ENCODE measurements around the gene UPK1A.

Gene UPK1A

DNA sequence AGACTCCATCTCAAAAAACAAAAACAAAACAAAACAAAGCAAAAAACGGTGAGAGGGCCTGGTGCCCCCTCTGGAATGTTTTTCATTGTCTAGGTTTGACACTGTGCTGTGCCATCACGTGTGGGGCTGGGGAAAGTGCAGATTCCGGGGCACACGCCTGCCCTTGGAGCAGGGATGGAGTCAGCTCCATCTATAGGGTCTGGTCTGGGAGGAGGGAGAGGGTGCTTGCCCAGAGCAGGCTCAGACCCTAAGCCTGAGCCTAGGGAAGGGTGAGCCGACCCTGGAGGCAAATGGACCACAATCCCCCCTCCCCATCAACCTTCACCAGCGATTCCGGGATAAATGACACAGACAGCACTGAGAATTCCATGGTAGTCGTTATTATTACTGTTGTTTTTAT, 27.1 kb downstream of the UPK1A start:
- no peak for DNase-seq (ENCODE audit: low read depth)

DNA sequence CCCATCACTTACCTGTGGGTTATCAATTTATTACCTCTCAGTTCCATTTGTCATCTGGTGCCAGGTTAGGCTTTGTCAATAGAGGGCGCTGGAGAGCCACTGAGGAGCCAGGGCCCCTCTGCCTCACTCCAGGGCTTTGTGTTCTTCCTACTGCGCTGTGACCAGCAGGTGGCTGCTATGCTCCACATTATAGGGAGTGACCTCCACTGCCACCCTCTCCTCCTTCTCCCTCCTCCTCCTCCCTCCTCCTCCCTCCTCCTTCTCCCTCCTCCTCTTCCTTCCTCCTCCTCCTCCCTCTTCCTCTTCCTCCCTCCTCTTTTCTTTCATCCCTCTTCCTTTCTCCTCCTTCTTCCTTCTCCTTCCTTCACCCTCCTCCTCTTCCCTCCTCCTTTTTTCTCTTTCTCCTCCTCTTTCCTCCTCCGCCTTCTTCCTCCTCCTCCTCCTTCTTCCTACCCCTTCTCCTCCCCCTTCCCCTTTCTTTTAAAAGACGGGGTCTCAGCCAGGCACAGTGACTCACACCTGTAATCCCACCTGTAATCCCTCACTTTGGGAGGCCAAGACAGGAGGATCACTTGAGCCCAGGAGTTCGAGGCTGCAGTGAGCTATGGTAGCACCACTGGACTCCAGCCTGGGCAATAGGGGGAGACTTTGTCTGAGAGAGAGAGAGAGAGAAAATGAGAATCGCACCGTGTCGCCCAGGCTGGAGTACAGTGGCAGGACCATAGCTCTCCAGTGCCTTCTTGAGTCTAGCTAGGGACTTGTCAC, 27.7 kb downstream of the UPK1A start:
- peak; percentile 72 for DNase-seq (ENCODE audit: low read depth)

DNA sequence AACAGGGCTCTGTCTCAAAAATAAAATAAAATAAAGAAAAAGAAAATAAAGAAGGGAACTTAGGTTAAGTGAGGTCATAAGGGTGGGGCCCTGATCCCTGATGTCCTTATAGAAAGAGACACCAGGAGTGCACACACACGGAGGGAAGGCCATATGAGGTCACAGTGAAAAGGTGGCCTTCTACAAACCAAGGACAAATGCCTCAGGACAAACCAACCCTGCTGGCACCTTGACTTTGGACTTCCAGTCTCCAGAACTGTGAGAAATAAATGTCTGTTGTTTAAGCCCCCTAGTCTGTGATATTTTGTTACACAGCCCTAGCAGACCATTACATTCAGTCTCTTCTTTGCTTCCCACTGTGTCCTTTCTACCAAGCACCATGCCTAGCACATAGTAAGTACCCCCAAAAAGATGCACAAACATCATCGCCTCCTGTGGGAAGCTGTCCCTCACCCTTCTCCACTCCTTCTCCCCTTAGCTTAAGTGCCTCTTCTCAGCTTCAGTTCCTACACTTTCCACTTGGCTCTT, 29.6 kb downstream of the UPK1A start:
- no peak for DNase-seq (ENCODE audit: low read depth)

DNA sequence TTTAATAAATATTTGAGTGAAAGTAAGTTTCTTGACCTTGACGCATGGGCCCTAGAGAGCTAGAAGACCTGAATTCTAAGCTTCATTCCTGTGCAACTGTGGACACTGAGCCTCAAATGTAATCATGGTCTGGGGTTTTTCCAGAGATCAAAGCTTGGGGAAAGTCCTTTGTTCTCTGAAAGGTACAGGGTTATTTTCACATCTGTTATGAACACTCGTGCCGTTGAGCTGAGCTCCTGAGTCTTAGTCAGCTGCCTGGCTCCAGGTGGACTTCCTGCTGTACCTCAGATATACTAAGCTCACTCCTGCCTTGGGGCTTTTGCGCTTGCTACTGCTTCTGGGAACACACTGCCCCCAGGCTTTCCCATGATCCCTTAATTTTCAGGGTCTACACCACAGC, 30.5 kb downstream of the UPK1A start:
- DNase-seq (ENCODE audit: low read depth) = no peak

DNA sequence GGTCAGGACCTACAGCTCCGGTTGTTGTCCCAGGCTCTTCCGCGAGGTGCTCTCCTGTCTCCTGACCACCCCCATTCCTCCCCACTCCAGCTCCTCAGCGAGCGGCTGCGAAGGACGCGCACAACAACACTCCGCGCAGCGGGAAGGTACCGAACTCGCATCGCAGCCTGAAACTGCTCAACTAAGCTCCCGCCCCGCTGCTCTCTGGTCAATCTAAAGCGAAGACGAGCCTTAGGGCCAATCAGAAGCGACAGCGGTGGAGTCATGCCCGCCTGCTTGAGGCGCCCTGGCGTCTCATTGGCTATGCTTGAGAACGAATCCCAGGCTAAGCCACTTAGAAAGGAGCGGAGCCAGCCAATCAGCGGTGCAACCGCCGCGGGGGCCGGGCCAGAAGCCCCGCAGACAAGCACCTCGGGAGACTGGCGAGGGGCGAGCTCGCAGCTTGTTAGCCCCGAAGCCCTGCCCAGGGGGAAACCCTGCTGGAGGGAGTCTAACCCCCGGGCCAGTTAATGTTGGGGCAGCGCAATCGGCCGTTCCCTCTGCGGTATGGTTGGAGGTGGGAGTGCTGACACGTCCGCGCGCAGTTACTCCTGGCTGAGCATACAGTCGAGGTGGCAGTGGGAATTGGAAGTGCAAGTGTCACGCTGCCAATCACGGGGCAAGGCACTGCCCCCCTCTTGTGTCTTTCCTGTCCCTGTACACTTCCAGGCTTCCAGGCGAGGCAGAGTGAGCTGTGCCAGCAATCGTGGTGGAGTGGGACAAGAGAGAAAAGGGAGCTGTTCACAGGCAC, 36.1 kb downstream of the UPK1A start:
- peak; percentile 92 for DNase-seq (ENCODE audit: low read depth)

DNA sequence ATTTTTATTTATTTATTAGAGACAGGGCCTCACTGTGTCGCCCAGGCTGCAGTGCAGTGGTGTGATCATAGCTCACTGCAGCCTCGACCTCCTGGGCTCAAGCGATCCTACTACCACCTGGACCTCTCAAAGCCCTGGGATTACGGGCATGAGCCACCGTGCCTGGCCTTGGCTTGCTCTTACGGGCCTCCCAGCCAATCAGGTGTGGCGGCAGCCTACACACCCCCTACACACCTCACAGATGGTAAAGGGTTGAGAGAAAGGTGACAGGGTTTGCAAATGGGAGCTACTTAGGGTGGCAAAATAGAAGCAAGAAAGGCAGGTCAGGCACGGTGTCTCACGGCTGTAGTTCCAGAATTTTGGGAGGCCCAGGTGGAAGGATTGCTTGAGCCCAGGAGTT, 37.0 kb downstream of the UPK1A start:
- DNase-seq (ENCODE audit: low read depth) = no peak

DNA sequence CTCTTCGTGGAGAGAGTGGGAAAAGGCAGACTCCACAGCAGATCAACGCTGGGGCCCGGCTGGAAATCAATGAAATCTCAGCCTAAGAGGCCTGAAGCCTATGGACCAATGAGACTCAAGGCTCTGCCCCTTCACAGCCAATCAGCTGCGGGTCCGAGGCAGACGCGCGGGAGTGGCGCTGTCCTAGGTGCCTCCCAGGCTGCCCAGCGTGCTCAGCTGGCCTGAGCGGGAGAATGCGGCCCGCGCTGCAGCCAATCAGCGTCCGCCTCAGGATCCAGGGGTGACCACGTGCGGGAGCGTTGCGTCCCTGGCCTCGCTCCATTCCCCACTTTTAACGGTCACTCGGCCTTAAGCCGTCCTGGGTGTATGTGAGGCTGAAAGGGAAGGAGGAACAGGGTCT, 37.9 kb downstream of the UPK1A start, which contains the start of gene ZBTB32:
Gene ZBTB32 (plus strand): TSS at position 341 of the 400 bp plus-strand sequence. CDS start 10,069 bp downstream, outside the sequence.
- DNase-seq (ENCODE audit: low read depth) = no peak

DNA sequence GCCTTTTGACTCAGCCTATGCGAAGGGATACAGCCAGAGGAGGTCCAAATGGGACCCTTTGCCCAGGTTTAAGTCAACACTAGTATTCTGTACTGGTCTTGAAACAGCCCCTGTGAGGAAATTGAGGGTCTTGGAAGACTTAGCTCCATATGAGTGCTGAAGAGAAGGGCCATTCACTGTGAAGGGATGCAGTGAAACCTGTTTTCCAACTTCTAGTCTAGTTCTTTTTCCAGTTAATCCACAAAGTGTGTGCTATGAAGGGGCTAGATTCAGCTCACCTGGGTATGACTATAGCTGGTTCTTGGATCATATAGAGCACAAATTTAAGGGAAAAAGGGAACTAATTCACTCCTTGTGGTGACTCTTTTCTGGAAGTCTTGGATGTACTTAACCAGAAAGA, 42.1 kb downstream of the UPK1A start:
- DNase-seq (ENCODE audit: low read depth) = no peak

DNA sequence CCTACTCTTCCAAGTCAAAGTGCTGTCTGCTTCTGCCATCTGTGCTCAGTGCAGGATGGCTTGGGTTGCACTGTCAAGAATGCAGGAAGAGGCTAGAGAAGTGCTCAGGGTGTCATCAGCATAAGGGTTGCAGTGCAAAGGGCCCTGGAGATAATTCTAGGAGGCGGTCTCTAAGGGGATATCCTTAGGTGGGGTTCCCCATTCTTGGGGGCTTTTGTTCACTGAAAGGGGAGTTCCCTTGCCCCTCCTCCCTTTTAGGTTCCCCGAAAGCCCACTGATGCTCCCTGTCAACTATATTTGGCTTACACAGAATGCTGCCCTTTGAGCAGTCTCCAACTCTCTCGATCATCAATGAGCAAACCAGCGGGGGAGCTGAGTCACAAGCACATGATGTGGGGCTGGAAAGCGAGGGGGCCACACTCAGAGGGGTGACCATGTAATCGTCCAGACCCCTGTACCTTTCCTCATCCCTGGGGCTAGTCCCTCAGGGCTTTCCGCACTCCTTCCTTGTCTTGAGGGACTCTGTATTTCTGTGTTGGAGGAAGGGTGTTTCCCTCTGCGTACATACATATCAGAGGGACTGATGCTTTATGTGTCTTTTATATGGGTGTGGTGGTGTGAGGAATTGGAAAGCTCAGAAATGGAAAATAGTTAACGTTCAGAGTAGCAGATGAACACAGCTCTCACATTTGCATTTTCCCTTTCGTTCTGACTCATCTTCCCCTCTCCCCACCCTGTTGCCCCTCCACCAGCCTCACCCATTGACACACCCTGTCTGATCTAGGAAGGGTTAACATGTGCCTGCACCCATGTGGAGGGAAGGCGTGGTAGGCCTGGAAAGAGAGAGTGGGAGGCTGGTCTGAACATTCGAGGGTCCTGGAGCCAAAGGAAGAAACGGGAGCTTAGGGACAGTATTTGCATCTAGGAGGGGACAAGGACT, 44.7 kb downstream of the UPK1A start:
- no peak for DNase-seq (ENCODE audit: low read depth)

DNA sequence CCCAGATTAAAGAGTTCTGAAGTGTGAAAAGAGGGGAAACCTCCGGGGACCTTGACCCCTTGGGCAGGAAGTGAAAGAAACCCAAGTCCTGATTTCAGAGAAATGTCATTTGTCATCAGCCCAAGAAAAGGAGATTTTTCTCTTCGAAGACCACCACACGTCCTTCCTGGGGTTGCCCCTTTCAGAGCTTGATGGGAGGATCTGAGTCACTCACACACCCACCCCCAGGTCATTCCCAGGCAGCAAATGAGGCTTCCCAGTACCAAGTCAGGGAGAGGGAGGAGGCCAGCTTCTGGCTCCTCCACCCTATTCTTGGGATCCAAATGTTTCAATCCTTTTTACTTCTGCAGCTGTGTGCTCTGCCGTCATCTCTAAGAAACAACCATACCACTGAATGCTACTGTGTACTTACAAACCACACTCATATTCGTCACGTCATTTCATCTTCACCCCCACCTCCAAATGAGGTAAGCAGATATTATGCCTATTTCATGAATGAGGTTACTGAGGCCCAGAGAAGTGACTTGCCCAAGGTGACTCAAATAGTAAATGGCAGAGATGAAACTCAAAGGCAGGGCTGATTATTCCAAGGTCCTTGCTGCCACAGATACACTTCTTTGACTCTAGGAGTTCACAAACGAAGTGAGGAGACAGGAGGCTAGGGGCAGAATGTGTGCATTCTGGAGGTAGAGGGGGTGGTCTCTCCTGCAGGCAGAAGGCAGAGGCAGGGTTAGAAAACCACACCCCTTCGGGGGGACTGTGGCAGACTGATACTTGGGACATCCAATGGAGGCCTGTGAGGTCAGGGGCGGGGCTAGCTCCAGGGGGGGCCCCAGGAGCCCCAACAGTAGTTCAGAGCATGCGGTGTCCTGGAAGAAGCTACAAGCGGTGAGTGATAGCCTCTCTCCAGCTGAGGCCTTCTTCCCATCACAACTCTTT, 46.5 kb downstream of the UPK1A start:
- DNase-seq (ENCODE audit: low read depth) = no peak

DNA sequence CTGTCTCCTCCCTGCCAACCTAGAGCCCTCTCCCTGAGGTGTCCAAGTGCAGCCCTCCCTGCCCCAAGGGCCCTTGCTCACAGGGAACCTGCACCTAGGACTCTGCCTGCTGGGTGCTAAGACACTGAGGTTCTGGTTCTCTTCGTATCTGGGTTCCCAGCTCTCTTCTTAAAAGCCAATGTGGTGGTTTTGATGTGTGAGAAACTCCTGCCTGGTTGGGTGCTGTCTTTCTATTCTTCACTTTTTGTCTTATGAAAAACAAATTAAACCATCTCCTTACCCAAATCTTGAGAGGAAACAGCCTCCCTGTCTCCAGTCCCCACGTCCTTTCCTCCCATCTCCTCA, 47.2 kb downstream of the UPK1A start:
- no peak for DNase-seq (ENCODE audit: low read depth)

DNA sequence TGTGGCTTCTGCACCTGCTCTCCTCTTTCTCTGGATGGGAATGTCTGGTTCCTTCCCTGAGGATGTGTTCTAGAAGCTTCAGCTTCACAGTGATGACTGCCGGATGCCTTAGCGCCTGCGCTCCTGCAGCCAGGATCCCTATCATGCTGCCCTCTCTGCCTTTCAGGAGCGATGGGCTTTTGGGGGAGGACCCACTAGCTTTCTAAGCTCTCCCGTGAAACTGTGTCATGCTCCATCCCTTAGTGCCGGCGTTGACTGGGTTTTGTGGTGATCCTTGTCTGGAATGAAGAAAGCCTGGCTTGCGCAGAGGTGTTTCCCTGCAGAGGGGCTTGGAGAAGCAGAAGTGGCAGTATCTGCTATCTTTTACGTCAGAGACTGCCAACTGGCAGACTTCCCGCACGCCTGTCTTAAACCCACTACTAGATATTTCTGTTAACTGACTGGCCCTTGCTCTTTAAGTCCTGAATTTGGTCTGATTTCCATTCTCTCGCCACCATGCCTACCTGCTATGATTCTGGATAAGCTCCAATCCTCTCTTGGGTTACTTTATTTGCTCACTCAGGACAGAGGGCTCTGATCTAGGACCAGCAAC, 47.7 kb downstream of the UPK1A start:
- no peak for DNase-seq (ENCODE audit: low read depth)

DNA sequence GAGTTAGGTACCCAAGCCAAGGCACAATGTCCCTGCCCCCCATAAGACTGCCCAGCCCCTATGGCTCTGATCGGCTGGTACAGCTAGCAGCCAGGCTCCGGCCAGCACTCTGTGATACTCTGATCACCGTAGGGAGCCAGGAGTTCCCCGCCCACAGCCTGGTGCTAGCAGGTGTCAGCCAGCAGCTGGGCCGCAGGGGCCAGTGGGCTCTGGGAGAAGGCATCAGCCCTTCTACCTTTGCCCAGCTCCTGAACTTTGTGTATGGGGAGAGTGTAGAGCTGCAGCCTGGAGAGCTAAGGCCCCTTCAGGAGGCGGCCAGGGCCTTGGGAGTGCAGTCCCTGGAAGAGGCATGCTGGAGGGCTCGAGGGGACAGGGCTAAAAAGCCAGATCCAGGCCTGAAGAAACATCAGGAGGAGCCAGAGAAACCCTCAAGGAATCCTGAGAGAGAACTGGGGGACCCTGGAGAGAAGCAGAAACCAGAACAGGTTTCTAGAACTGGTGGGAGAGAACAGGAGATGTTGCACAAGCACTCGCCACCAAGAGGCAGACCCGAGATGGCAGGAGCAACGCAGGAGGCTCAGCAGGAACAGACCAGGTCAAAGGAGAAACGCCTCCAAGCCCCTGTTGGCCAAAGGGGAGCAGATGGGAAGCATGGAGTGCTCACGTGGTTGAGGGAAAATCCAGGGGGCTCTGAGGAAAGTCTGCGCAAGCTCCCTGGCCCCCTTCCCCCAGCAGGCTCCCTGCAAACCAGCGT, 48.5 kb downstream of the UPK1A start:
- no peak for DNase-seq (ENCODE audit: low read depth)

DNA sequence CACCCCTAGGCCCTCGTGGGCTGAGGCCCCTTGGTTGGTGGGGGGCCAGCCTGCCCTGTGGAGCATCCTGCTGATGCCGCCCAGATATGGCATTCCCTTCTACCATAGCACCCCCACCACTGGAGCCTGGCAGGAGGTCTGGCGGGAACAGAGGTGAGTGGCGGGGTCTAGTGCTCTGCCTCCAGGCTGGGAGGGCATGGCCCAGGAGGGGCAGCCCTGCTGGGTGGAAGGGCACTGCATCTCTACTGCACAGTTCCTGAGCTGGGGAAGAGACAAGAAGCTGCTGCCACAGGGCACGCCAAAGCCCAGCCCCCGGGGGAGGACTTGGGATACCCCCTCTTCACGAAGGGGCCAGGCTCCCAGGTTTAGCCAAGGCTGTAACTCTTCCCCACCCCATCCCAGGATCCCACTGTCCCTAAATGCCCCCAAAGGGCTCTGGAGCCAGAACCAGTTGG, 49.1 kb downstream of the UPK1A start:
- DNase-seq (ENCODE audit: low read depth) = no peak

DNA sequence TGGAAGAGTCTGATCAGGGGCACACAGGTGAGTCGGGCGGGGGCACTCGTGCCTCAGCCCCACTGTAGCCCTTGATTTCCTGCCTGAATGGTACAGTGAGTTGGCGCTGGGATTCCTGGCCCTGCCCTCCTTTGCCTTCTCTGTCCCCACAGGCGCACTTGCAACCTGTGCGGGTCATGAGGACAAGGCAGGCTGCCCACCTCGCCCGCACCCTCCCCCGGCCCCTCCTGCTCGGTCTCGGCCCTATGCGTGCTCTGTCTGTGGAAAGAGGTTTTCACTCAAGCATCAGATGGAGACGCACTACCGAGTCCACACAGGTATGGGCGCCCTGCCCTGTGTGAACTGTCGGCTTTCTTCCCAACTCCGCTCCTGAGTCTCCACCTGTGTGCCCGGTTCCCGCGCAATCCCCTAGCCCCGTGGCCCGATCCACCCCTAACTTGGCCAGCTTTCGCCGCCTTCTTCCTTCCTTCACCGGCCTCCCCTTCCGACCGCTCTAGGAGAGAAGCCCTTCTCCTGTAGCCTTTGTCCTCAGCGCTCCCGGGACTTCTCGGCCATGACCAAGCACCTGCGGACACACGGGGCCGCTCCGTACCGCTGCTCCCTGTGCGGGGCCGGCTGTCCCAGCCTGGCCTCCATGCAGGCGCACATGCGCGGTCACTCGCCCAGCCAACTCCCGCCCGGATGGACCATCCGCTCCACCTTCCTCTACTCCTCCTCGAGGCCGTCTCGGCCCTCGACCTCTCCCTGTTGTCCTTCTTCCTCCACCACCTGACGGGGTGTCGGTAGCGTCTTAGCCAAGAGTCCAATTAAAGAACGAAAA, 49.9 kb downstream of the UPK1A start:
- DNase-seq (ENCODE audit: low read depth) = no peak

DNA sequence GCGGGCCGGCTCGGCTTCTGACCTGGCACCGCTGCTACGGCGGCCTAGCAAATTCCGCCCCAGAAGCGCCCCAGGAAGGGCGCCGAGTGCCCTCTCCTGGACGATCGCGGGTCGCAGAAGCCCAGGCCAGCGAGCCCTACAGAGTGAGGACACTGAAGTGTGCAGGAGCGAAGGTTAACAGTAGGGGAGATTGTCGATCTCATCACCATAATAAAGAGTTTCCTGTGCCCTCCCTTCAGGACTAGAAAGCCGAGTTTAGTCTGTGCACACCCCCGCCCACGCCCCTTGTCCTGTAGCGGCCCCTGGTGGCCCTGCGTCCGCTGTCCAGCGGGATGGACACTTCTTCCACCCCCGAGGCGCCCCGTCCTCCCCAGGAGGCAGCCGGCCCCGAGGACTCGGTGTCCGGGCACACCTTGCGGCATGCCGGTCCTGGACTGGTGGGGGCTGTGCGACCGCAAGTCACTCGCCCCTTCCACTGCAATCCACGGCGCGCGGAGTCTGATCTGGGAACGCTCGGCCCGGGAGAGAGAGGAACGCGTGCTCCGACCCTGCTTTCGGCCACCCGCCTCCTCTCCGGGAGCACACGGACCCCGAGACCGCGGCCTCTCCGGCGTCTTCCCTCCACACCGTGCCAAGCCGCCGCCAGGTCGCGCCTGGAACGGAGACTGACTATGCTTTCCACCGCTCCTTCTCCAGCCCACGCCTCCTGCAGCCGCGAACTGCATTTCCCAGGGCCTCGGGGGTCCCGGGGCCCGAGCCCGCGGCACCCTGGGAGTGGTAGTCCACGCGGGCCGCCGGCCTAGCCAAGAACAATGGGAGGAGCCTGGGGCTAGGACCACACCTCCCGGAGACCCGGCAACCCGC, 50.7 kb downstream of the UPK1A start:
- DNase-seq (ENCODE audit: low read depth) = peak; percentile 96

DNA sequence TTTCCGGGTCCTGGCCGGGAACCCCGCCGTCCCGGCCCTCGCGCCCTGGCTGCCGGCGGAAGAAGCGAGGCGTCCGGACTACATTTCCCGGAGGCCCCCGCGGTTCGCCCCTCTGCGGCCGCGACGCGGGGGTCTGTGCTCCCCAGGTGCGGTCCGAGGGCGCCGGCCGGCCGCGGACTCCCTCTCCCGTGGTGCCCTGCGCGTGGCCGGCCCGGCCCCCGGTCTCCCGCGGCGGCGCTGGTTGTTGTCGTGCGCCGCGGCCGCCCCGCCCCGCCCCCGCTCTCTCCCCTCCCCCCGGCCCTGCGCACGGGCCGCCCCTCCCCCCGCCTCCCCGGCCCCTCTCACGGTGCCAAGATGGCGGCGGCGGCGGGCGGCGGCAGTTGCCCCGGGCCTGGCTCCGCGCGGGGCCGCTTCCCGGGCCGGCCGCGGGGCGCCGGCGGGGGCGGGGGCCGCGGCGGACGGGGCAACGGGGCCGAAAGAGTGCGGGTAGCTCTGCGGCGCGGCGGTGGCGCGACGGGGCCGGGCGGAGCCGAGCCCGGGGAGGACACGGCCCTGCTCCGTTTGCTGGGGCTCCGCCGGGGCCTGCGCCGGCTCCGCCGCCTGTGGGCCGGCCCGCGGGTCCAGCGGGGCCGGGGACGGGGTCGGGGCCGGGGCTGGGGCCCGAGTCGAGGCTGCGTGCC, 51.5 kb downstream of the UPK1A start, which contains the start of gene KMT2B:
Gene KMT2B (plus strand): TSS at position 339 of the 680 bp plus-strand sequence. CDS start 16 bp downstream, at position 355.
- DNase-seq (ENCODE audit: low read depth) = no peak

Measured in T-helper 22 cell (primary cell).